Keratinocyte (primary cell): ENCODE data around the gene BOLA3. TPM values are rescaled to one million over a fixed set of nuclear protein-coding genes. Genes with fewer than 3 reads are reported as not detected.

Experiments used
- DNase-seq: peaks from one replicate; pipeline ENCODE4 v3.0.0-alpha.2; 2011; ENCODE audit warnings: low read depth, missing footprints, low spot score
- FAIRE-seq: peaks from 2 replicates; lab custom pipeline; 2011; peaks lifted over from hg19 to GRCh38; lab: Jason Lieb, UNC
- H2AFZ ChIP-seq: 2 replicates; pipeline ENCODE4 v1.6.0; 2012; ENCODE audit warnings: low read length, control low read depth, inconsistent platforms; ENCODE audit not compliant: control insufficient read depth
- H3K27ac ChIP-seq: 2 replicates; pipeline ENCODE4 v1.5.1; 2011; ENCODE audit warnings: low read length; ENCODE audit not compliant: control insufficient read depth, insufficient read depth
- H3K27me3 ChIP-seq: 3 replicates; pipeline ENCODE4 v1.6.0; 2011; ENCODE audit warnings: low read length; ENCODE audit not compliant: control insufficient read depth, insufficient read depth; ENCODE audit errors: extremely low read depth
- H3K36me3 ChIP-seq, 2 experiments: 2 replicates in 1 of 2; 3 replicates in 1 of 2; pipeline ENCODE4 v1.5.1; 2011; ENCODE audit warnings: low read length in 2 of 2, mild to moderate bottlenecking in 1 of 2; ENCODE audit not compliant: control insufficient read depth in 2 of 2, insufficient read depth in 2 of 2; ENCODE audit errors: extremely low read depth in 1 of 2
- H3K4me1 ChIP-seq: 3 replicates; pipeline ENCODE4 v1.5.1; 2011; ENCODE audit warnings: low read length; ENCODE audit not compliant: control insufficient read depth, insufficient read depth; ENCODE audit errors: extremely low read depth
- H3K4me2 ChIP-seq: 3 replicates; pipeline ENCODE4 v1.6.0; 2011; ENCODE audit warnings: low read depth, low read length; ENCODE audit not compliant: control insufficient read depth, insufficient read depth; ENCODE audit errors: extremely low read depth
- H3K4me3 ChIP-seq, 3 experiments: fragments of 200-600 bp in 1 of 3; sonication (generic) in 1 of 3; 2 replicates in 2 of 3; 3 replicates in 1 of 3; pipeline ENCODE4 v1.5.1; 2011 to 2016; ENCODE audit warnings: low read length in 3 of 3, mild to moderate bottlenecking in 3 of 3, control low read depth in 2 of 3, inconsistent platforms in 1 of 3, low read depth in 1 of 3, mixed read lengths in 1 of 3, mixed run types in 1 of 3, moderate library complexity in 1 of 3; ENCODE audit not compliant: control insufficient read depth in 2 of 3, insufficient read depth in 2 of 3; ENCODE audit errors: extremely low read depth in 1 of 3
- H3K79me2 ChIP-seq: 2 replicates; pipeline ENCODE4 v1.6.0; 2012; ENCODE audit warnings: low read length; ENCODE audit not compliant: control insufficient read depth, insufficient read depth
- H3K9ac ChIP-seq: 3 replicates; pipeline ENCODE4 v1.6.0; 2011; ENCODE audit warnings: low read length; ENCODE audit not compliant: control insufficient read depth, insufficient read depth; ENCODE audit errors: extremely low read depth
- H3K9me1 ChIP-seq: 3 replicates; pipeline ENCODE4 v1.6.0; 2011; ENCODE audit warnings: low read length; ENCODE audit not compliant: control insufficient read depth, insufficient read depth; ENCODE audit errors: extremely low read depth
- H3K9me3 ChIP-seq: 2 replicates; pipeline ENCODE4 v1.5.1; 2012; ENCODE audit warnings: low read depth, low read length; ENCODE audit not compliant: control insufficient read depth
- H4K20me1 ChIP-seq: 3 replicates; pipeline ENCODE4 v1.6.0; 2011; ENCODE audit warnings: low read length; ENCODE audit not compliant: control insufficient read depth, insufficient read depth; ENCODE audit errors: extremely low read depth
- EZH2 ChIP-seq: IDR thresholded peaks from one replicate; pipeline ENCODE4 v1.6.1; 2012; ENCODE audit warnings: inconsistent platforms, mild to moderate bottlenecking, low read length, moderate library complexity
- dilution Hi-C: fragments of 300-500 bp; cut with MboI; formaldehyde crosslinking; loops from one replicate; pipeline ENCODE4 v1.7.0; 2020; ENCODE audit warnings: low sequenced_read_pairs; ENCODE audit not compliant: extremely low pct_ligation_motif_present
- polyA plus RNA-seq, 5 experiments: library from polyadenylated mRNA; depleted of rRNA in 3 of 5; stranded (reverse) in 3 of 5; stranded (forward) in 1 of 5; unstranded in 1 of 5; fragments of >200 nt; gene quantifications; 1 replicate in 1 of 5; 2 replicates in 3 of 5; 3 replicates in 1 of 5; pipeline versions ENCODE4 v1.2.1 to v1.2.3, GENCODE V29; 2011 to 2012; ENCODE audit warnings: missing spikeins in 2 of 5, low read depth in 1 of 5, low replicate concordance in 1 of 5
- TF ChIP-seq, protein P1 (sequence below), 3 experiments: IDR thresholded peaks in 1 of 3; conservative IDR thresholded peaks in 1 of 3; optimal IDR thresholded peaks in 1 of 3; 2 replicates in 2 of 3; 3 replicates in 1 of 3; pipeline versions ENCODE3 to v1.5.1; 2011; ENCODE audit warnings: low read length in 3 of 3, mild to moderate bottlenecking in 3 of 3, moderate library complexity in 2 of 3, control low read depth in 1 of 3, inconsistent platforms in 1 of 3; ENCODE audit not compliant: insufficient read depth in 2 of 3; ENCODE audit errors: extremely low read depth in 1 of 3

Gene BOLA3
- polyA plus RNA-seq, 1 donor (not counting 4 experiments of a cell fraction or from before 2014, with no cell fraction given): 116 TPM

DNA sequence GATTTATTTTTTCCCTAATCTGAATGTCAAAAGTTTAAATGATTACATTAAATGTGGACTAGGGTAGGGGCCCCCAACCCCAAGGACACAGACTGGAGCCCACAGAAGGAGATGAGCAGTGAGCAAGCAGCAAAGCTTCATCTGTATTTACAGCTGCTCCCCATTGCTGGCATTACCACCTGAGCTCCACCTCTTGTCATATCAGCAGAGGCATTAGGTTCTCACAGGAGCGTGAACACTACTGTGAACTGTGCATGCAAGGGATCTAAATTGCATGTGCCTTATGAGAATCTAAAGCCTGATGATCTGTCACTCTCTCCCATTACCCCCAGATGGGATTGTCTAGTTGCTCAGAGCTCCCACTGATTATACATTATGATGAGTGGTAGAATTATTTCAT lies 27.2 kb upstream of the BOLA3 start:
- Histone ChIP-seq H3K27ac (no peak overlapping the region), H3K9me1 (no peaks in the 10 kb centered on the region), H3K4me2 (no peak overlapping the region), H2AFZ (no peak overlapping the region), H3K36me3 (peaks cover 4 to 5% of the 10 kb centered on the region in 2 experiments), H3K27me3 (no peaks in the 10 kb centered on the region), H3K79me2 (peaks cover 69% of the 10 kb centered on the region), H3K4me1 (peaks cover 10% of the 10 kb centered on the region), H3K9me3 (no peaks in the 10 kb centered on the region), H3K4me3 (no peak overlapping the region), H4K20me1 (peaks cover 9% of the 10 kb centered on the region), H3K9ac (no peak overlapping the region)
- dilution Hi-C loops: no loop called here
- TF ChIP-seq, protein P1, sequence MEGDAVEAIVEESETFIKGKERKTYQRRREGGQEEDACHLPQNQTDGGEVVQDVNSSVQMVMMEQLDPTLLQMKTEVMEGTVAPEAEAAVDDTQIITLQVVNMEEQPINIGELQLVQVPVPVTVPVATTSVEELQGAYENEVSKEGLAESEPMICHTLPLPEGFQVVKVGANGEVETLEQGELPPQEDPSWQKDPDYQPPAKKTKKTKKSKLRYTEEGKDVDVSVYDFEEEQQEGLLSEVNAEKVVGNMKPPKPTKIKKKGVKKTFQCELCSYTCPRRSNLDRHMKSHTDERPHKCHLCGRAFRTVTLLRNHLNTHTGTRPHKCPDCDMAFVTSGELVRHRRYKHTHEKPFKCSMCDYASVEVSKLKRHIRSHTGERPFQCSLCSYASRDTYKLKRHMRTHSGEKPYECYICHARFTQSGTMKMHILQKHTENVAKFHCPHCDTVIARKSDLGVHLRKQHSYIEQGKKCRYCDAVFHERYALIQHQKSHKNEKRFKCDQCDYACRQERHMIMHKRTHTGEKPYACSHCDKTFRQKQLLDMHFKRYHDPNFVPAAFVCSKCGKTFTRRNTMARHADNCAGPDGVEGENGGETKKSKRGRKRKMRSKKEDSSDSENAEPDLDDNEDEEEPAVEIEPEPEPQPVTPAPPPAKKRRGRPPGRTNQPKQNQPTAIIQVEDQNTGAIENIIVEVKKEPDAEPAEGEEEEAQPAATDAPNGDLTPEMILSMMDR (optimal IDR thresholded peaks at IDR 0.05 in 1 of 3, IDR thresholded peaks at IDR 0.05 in 1 of 3, conservative IDR thresholded peaks at IDR 0.05 in 1 of 3; ENCODE audit: extremely low read depth in 1 of 3, insufficient read depth in 2 of 3, low read length in 3 of 3): no peak
- no peak for TF ChIP-seq EZH2
- DNase-seq: no peak
- FAIRE-seq: no peak

DNA sequence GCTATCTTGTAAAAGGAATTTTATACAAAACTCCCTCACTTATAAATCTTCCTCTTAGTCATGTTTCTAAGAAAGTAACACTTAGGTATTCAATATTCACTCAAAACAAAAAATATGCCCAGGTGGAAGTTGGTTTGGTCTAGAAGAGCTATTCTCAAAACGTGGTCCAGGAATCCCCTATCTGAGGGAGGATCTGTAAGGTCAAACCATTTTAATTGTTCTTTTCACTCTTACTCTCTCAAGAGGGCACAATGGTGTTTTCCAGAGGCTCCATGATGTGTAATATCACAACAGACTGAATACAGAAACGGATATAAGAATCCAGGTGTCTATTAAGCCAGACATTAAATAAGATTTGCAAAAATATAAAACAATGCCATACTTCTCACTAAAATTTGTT lies 21.0 kb upstream of the BOLA3 start:
- TF ChIP-seq EZH2: no peak
- TF ChIP-seq, protein P1 (optimal IDR thresholded peaks at IDR 0.05 in 1 of 3, IDR thresholded peaks at IDR 0.05 in 1 of 3, conservative IDR thresholded peaks at IDR 0.05 in 1 of 3; ENCODE audit: extremely low read depth in 1 of 3, insufficient read depth in 2 of 3, low read length in 3 of 3): no peak
- peaks cover 41% of the 10 kb centered on the region for H3K79me2 ChIP-seq
- no peaks in the 10 kb centered on the region for H3K27me3 ChIP-seq

More for the DNA sequence above, 21.0 kb upstream of the BOLA3 start:
- Histone ChIP-seq H3K36me3 (peaks cover 9 to 12% of the 10 kb centered on the region in 2 experiments), H3K9me3 (no peaks in the 10 kb centered on the region), H3K9ac (no peak overlapping the region), H3K4me1 (no peaks in the 10 kb centered on the region), H2AFZ (no peak overlapping the region), H3K9me1 (no peaks in the 10 kb centered on the region), H3K27ac (no peak overlapping the region), H3K4me2 (no peak overlapping the region), H4K20me1 (peaks cover 6% of the 10 kb centered on the region), H3K4me3 (no peak overlapping the region)
- no peak for DNase-seq
- dilution Hi-C loops: no loop called here
- no peak for FAIRE-seq
